Keratinocyte (primary cell): ENCODE results near the gene VWC2L.

Experiments used
- CTCF ChIP-seq, 3 experiments: IDR thresholded peaks in 1 of 3; conservative IDR thresholded peaks in 1 of 3; optimal IDR thresholded peaks in 1 of 3; 2 replicates in 2 of 3; 3 replicates in 1 of 3; pipeline versions ENCODE3 to v1.5.1; 2011; ENCODE audit warnings: low read length in 3 of 3, mild to moderate bottlenecking in 3 of 3, moderate library complexity in 2 of 3, control low read depth in 1 of 3, inconsistent platforms in 1 of 3; ENCODE audit not compliant: insufficient read depth in 2 of 3; ENCODE audit errors: extremely low read depth in 1 of 3
- EZH2 ChIP-seq: IDR thresholded peaks from one replicate; pipeline ENCODE4 v1.6.1; 2012; ENCODE audit warnings: inconsistent platforms, mild to moderate bottlenecking, low read length, moderate library complexity

- TF ChIP-seq EZH2, result no peak
- TF ChIP-seq CTCF (optimal IDR thresholded peaks at IDR 0.05 in 1 of 3, IDR thresholded peaks at IDR 0.05 in 1 of 3, conservative IDR thresholded peaks at IDR 0.05 in 1 of 3; ENCODE audit: extremely low read depth in 1 of 3, insufficient read depth in 2 of 3, low read length in 3 of 3), result no peak
These were observed 60.5 kb downstream of the VWC2L start for GRCh38 chr2:214471382-214471781.
